Urothelium cell line (cell line): ENCODE data around the gene VAV2.

ENCODE experiments used
- DNase-seq: peaks from one replicate; pipeline ENCODE4 v3.0.0; 2011; ENCODE audit warnings: low spot score, mixed read lengths
- FAIRE-seq: peaks from 2 replicates; lab custom pipeline; 2011; peaks lifted over from hg19 to GRCh38; lab: Jason Lieb, UNC

Gene VAV2

DNA sequence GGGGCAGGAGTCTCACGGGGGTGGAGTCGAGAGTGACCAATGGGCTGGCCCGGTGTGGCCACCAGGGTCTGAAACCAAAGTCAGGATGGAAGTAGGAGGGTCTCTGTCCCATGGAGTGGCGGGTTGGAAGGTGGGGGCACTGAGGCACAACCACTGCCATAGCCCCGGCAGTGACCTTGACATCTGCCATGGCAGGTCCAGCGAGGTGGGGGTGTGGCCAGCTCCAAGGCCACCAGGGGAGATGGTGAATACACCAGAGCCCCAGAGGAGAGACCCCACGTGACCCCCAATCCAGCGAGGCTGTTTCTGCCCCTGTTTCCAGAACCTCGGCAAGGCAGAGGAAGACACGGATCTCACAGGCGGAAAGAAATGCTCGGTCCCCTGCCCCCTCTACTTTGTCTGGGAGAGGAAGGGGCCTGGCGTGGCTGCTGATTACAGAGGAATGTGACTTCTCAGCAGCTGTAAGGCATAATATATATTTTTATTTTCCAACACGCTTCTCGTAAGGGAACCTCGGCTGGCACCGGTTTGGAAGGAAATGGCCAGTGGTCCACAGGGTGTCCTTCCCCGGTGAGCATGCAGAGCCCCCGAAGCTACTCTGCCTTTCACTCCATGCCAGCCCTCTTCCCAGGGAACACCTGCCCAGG lies 148.2 kb downstream of the VAV2 start:
- DNase-seq (no peak), FAIRE-seq (no peak)

DNA sequence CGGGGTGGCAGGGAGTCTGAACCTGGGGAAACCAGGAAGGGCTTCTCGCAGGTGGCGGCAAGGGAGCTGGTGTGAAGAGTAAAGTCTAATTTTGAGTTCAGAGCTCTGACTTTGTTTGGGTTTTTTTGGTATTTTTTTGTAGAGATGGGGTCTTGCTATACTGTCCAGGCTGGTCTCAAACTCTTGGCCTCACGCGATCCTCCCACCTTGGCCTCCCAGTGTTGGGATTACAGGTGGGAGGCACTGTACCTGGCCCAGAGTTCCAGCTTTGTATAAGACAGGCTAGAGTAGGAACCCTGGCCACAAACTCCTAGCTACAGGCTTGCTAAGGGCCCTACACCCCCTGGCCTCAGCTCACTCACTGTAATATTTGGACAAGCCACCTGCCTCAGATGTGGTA lies 148.9 kb downstream of the VAV2 start:
- no peak for DNase-seq
- no peak for FAIRE-seq

DNA sequence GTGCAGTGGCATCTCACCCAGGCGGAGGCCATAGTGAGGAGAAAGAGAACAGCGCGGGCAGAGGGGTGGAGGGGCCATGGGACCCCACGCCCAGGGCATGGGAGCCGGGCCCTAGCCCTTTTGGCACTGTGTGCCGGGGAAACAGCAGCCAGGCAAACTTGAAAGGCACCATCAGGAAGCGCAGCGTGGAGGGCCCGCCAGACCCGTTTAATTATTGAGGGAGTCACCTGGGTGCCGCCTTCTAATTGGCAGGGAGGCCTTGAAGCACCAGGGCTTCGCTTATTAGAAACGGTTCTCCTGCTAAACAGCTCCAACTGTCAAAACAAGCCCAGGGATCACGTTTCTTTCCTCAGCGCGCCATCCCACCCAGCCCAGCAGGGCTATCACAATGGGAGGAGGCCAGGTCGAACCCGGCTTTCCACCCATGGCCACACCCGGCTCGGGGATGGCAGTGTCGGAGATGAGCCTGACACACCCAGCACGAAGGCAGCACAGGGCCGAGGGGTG lies 149.3 kb downstream of the VAV2 start:
- DNase-seq (no peak), FAIRE-seq (no peak)

DNA sequence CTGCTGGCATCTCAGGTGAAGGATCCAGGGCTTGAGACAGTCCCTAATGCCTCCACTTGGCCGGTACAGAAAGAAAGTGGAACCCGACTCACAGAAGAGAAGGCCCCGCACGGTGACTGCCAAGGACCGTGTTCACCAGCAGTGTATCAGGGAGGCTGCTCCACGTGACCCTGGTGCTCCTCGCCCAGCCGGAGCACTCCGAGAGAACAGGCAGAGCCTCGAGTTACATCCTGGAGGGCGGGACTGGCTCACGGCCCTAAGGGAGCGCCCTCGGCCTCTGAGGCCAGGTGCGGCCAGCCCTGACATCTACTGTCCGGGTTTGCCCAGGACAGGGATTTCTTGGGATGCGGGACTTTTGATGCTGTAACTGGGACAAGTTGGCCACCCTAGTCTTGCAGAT lies 149.9 kb downstream of the VAV2 start:
- no peak for FAIRE-seq
- no peak for DNase-seq

DNA sequence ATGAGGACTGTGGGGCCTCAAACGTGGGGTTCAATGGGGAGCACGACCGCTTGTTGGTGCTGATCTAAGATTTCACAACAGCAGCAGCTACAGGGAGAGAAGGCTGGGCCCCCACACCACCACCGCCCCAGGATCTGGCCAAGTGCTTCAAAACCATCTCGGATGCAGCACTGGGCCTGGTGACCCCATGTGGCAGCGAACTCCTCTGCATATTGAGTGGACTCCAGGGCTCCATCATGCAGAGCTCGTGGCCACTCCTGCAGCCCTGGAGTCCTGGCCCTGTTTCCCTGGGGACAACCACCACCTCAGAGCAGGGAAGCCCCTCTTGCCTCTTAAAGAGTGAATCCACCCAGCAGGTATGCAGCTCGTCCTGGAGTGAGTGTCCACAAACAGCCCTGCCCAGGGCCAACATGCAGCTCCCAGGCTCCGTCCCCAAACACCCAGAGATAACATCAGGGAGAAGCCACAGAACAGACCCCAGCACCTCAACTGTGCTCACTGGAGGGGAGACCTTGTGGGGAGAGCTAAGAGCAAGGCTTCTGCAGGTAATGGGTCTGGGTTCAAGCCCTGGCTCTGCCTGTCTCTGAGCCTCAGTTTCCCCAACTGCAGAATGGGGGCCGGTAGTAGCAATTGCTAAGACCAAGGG lies 150.8 kb downstream of the VAV2 start:
- no peak for DNase-seq
- no peak for FAIRE-seq

DNA sequence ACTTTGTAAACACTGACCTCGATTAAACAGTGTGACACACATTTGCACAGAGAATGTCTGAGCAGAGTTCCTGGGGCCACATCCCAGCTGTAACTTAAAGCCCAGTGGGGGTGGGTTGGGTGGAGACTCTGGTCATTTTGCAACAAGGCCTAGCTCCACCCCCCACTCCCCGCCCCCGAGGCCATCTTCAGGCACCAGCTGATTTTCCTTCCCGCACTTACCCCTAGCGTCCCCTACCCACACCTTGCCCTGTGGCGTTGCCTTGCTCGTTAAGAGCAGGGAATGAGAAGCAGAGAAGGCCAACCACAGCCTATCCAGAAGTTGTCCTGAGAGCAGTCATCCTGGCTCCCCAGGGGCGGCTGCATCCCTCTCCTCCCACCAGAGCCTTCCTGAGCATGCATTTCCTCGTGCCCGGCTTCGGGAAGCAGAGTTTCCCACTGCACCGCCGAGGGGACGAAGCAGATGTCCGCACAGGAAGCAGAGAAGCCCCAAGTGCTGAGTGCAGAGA lies 152.2 kb downstream of the VAV2 start:
- no peak for FAIRE-seq
- no peak for DNase-seq

DNA sequence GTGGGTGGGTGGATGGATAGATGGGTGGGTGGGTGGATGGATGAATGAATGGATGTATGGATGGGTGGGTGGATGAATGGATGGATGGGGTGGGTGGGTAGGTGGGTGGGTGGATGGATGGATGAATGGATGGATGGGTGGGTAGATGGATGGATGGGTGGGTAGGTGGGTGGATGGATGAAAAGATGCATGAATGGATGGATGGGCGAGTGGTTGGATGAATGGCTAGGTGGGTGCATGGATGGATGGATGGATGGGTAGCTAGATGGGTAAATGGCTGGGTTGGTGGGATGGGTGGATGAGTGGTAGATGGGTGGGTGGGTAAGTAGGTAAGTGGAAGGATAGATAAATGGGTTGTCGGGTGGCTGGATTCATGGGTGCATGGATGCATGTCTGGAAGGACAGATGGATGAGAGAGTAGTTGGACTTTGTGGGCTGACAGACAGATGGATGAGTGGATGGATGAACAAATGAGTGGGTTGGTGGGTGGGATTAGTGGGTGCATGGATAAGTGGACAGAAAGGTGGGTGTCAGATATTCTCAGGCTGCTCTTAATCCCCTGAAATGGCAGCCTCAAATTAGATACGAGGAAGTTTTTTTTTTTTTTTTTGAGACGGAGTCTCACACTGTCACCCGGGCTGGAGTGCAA lies 153.1 kb downstream of the VAV2 start:
- FAIRE-seq = no peak
- no peak for DNase-seq

DNA sequence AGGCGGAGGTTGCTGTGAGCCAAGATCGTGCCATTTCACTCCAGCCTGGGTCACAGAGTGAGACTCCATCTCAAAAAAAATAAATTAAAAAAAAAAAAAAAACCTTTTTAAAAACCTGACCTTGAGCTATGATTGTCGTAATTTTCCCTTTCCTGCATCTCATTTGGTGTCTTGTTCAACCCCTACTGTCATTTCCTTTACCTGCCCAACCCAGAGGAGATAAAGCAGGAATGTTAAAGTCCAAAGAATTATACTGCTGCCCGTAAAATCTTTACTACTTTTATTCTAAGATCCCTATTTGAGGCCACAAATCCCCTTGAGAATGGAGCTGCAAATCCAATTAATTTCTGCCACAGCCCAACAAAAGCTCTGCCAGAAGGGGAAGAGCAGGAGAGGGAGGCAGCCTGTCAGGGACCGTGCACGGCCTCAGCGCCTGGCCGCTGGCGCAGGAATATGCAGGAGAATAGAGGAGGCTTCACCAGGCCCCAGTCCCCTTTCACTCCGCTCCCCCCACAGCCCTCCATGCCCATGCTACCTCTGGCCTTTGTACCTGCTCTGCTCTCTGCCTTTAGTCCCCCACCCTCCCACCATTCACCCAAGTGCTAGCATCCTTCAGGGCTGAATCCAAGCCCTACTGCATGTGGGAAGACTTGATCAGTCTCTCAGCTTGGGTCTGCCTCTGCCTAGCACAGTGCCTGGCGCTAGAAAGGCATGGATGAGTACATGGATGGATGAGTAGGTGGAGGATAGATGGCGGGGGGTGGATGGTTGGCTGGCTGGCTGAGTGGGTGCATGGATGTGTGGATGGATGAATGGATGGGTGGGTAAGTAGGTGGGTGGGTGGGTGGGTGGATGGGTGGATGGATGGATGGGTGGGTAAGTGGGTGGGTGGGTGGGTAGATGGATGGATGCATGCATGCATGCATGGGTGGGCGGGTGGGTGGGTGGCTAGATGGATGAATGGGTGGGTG lies 154.2 kb downstream of the VAV2 start:
- DNase-seq (no peak), FAIRE-seq (no peak)

DNA sequence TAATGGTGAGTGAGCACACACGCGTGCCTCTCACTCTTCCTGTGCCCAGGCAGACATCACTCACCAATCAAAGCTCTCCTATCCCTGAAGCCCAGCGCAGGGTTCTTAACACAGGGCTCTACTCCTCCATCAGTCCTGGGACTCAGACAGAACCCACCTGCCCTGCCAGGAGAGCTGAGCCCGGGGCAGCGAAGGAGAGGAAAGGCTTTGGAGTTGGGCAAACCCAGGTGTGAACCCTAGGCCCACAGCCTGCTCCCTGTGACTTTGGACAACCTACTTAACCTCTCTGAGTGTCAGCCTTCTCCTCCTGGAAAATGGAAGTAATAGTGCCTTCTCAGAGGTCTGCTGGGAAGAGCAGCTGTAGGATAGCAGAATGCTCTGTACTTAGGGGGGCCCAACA lies 155.3 kb downstream of the VAV2 start:
- FAIRE-seq = no peak
- no peak for DNase-seq

DNA sequence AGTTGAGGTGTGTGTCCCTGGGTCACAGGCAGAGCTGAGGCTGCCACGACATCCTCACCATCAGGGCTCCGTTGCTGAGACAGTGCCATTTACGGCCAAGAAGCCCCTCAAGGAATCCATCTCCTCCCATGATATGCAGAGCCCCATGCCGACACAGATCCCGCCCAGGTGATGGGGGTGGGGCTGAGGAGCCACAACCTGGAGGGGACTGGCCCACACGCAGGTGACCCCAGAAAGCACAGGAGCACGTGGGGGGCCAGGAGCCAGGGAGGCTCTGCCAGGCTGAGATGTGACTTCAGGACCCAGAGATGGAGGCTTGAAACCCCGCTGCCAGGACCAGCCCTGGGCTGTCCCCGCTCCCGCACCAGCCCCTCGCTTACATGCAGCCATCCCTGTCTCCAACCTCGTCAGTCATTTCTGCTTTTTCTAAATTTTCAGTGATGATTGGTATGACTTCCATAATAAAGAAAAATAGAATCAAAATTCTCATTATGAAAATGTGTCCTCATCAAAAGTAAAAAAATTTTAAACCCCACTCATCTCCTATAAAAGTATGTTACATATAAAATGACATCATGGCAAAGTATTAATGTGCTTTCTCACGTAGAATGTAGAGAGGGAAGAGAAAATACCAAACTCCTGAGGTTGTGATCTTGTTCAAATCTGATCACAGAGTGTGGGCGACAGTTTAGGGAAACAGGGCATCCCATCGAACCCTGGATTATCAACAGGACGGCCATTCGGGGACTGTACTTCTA lies 155.9 kb downstream of the VAV2 start:
- FAIRE-seq (no peak), DNase-seq (no peak)

DNA sequence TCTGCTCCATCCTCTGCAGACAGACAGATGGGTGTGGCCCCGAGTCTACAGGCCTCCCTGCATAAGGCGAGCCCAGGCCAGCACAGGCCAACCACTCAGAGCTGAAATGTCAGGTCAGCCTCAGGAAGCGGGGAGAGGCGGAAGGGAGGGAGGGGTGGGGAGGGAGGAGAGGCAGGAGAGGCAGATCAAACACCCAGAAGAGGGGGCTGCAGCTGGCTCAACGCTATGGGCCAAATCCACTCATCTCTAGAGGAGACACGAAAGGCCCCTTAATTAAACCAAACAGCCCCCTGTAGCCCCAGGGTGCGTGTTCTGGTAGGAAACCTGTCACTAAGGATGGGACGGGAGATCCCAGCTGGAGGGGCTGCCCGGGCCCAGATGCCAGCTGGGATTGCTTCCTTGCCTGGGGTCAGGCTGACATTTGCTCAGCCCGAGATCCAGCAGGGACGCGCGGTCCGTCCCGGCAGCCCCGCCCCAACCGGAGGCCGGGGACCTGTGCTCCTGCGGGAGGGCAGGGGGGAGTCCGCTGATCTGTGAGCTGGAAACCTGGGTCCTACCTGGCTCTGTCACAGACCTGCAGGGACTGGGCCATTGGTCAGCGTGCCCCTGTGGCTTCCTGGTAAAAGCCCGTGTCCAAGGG lies 156.7 kb downstream of the VAV2 start:
- DNase-seq = no peak

DNA sequence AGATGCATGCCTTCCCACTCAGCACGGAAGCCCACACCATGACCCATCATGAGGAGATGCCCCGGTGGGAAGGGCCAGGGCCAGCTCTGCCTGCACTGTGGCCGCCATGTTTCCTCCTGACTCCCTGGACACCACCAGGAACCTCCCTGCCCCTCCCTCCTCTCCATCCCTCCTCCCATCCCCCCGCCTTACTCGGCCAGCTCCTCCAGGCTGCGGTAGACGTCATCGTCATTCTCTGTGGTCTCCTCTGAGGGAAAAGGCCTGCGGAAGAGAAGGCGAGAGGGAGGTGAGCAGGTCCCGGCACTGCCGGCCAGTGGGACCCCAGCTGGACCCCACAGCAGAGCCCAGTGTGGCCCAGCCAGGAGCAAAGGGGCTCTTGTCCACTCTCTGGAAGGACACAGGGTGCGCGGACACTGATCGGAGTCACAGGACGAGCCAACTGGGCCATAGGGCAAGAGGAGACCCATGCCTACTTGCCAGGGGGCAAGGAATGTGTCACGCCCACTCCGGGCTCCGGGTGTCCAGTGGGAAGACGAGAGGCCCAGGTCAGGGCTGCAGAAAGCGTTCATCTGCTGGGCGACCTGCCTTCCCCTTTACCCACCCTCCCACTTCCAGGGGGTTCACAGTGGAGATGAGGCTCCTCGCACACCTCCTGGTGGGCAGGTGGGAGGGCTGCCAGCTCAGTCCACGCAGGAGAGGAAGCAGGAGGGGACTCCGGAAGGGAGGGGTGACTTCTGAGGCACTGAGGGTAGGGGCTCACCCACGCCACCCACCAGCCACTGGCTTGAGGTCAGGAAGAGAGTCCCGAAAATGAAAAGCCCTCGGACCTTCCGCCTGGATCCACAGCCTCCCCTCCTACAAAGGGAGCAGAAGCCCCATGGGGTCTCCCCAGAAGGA lies 157.8 kb downstream of the VAV2 start:
- FAIRE-seq = no peak
- DNase-seq = no peak

More for the DNA sequence above, 156.7 kb downstream of the VAV2 start:
- no peak for FAIRE-seq

DNA sequence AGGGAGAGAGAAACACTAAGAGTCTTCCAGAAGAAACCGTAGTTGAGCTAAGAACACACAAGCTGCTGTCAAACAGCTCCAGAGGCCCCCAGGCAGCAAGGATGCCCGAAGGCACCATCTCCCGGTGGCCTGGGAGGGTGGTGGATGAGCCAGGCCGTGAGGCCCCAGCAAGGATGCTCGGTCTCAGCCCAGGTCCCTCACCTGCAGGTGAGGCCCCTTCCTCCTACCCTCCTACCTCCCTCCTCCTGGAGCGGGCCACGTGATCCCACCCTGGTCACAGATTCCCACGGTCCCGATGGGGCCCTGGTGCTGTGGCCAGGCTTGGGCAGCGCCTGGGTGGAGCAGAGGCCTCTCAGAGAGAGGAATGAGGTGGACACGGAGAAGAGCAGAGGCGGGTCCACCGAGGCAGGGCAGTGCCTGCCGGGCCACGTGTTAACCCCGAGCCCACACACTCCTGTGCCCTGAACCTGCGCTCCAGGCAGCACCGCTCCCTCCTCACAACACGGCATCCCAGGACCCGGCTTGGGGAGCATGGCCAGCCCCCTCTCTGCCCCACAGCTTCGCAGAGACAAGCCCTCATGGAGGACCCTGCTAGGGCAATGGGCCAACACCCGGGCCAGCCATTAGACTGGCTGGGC lies 158.6 kb downstream of the VAV2 start:
- no peak for DNase-seq

DNA sequence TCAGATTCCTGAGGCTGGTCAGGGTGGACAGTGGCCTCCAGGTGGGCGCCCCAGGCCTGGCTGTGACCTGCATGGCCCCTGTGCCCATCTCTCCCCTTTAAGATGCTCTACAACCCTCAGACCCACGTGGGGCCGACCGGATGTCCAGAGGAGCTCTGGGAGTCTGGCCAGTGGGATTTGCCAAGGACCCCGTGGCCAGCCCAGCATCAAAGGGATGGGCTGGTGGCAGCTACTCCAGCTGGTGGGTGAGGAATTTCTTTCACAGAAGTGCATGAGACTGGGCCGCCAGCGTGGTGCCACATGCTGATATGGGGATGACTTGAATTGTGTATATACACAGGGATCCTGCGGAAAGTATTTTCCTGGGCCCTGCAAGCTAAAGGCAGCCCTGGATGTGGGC lies 159.2 kb downstream of the VAV2 start:
- no peak for DNase-seq
- FAIRE-seq = no peak

More for the DNA sequence above, 158.6 kb downstream of the VAV2 start:
- FAIRE-seq = no peak

DNA sequence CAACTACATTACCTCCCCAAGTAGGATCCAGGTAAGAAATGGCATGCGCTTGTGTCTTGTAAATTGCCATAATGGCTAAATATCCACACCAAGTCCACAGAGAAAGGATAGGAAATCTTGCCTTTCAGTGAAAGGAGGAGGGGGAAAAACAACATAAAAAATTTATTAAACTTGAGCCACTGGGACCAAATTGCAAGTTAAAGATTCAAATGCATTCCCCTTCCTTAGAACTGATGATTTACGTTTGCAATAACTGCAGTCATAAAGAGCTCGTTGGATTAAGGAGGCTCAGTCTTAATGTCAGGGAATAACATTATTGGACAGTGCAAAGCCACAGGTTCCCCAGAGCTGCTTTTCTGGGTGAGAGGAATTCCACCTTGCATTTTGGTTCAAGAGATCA lies 161.4 kb downstream of the VAV2 start:
- FAIRE-seq = no peak
- no peak for DNase-seq

DNA sequence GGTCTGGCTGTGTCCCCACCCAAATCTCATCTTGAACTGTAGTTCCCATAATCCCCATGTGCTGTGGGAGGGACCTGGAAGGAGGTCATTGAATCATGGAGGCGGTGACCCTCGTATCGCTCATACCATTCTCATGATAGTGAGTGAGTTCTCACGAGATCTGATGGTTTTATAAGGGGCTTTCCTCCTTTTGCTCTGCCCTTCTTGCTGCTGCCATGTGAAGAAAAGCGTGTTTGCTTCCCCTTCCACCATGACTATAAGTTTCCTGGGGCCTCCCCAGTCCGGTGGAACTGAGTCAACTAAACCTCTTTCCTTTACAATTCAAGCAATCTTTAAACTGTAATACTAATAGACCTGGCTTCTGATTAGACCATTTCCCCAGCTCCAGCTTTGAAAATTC lies 161.8 kb downstream of the VAV2 start:
- FAIRE-seq = no peak
- no peak for DNase-seq

DNA sequence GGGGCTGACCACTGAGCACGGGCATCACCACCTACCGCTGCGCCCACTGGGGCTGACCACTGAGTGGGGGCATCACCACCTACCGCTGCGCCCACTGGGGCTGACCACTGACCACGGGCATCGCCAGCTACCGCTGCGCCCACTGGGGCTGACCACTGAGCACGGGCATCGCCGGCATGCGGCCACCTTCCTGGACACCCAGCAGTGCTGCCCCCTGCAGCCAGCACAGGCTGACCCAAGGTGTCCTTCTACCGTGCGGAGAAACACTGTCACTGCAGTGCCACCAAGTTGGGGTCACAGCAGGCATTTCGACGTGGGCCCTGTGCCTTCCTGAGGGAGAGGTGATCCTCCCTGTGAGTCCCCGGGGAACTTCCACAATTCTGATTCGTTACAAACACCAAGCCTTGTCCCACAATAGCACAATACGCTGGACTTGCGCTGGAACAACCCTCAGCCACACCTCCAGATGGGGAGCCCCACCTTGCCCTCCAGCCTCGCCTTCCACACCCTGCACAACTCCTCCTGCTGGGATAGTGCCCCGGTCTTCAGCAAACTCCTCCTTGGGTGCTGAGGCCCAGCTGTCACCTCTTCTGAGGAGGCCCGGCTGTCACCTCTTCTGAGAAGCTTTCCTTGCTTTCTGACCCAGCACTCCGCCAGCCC lies 163.7 kb downstream of the VAV2 start:
- no peak for DNase-seq
- no peak for FAIRE-seq
